Left lung (tissue), 10 donors: Measurements from ENCODE around the gene DSCAML1. TPM values are rescaled to one million over a fixed set of nuclear protein-coding genes. Genes with fewer than 3 reads are reported as not detected.
A peak's percentile ranks its signal among the peaks of the same experiment; 100 is the strongest.

Source experiments
- ATAC-seq: fragments of 200-7000 bp; cut with Tn5 transposase; one replicate; pipeline ENCODE4 v1.9.1; 2020; ENCODE audit warnings: moderate library complexity
- DNase-seq, 4 donors: peaks; one replicate each; pipeline ENCODE4 v3.0.0-alpha.2; 2013 to 2020
- H3K27ac ChIP-seq, 2 donors: fragments of 200-600 bp; sonication (generic) in 1 of 2; one replicate each; pipeline versions ENCODE4 v1.5.0 to v1.8.0; 2020 to 2021
- H3K27me3 ChIP-seq, 2 donors: fragments of 200-600 bp; sonication (generic) in 1 of 2; one replicate each; pipeline versions ENCODE4 v1.5.0 to v1.8.0; 2020 to 2021
- H3K36me3 ChIP-seq, 2 donors: fragments of 200-600 bp; sonication (generic) in 1 of 2; one replicate each; pipeline versions ENCODE4 v1.5.0 to v1.8.0; 2020 to 2021
- H3K4me1 ChIP-seq, 2 donors: fragments of 200-600 bp; one replicate each; pipeline ENCODE4 v1.8.0; 2021
- H3K4me3 ChIP-seq, 2 donors: fragments of 200-600 bp; sonication (generic) in 1 of 2; one replicate each; pipeline versions ENCODE4 v1.5.0 to v1.8.0; 2020 to 2021; ENCODE audit warnings: mild to moderate bottlenecking in 1 of 2
- H3K9me3 ChIP-seq, 2 donors: fragments of 200-600 bp; sonication (generic) in 1 of 2; one replicate each; pipeline versions ENCODE4 v1.5.0 to v1.8.0; 2020 to 2021
- CTCF ChIP-seq, 2 donors: fragments of 200-600 bp; sonication (generic) in 1 of 2; IDR thresholded peaks; one replicate each; pipeline versions ENCODE4 v1.5.0 to v1.8.0; 2021; ENCODE audit warnings: antibody characterized with exemption in 2 of 2
- intact Hi-C, 2 donors: fragments of 100-400 bp; cut with DNase I; formaldehyde crosslinking; loops; one replicate each; pipeline versions ENCODE4 v1.11.2 to v1.14.2; 2022
- polyA plus RNA-seq, 6 donors: library from polyadenylated mRNA; unstranded; fragments of 120-200 nt; gene quantifications; one replicate each; pipeline ENCODE4 v1.2.1, GENCODE V29; 2013; ENCODE audit not compliant: insufficient read length in 6 of 6
- total RNA-seq, 2 donors: library from RNA; stranded (reverse); fragmentation: NEBNext Ultra II Directional; extraction: Animal tissue kit (Norgen Biotek cat#: 25700); gene quantifications; one replicate each; pipeline ENCODE4 v1.2.1, GENCODE V29; 2021
- donor health status: DM: no; HTN: yes; CAD: no.
- donor health status: DM: no; HTN: no; CAD: no.

The DSCAML1 gene
- total and polyA plus RNA-seq, 8 donors, result 0.35 to 1.8 (median 1.2) TPM

DNA sequence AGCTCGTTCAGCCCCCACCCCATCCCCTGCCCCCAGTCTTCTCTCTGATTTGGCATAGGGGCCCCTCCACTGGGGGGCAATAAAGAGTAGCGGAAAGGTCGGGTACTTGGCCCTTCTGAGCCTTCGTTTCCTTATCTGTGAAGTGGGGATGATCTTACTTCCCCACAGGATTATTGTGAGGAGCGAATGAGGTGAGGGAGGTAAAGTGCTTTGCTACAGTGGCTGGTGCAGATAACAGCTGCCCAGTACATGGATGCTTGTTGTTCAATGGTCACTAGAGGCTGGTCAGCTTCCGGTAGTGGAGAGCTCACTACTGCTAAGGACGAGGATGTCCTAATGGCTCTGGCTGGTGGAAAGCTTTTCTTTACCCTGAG lies 368.2 kb downstream of the DSCAML1 start:
- DNase-seq (no peak), ATAC-seq (no peak)
- no peaks in the 10 kb centered on the region for H3K9me3 ChIP-seq
- H3K27ac ChIP-seq, result no peak overlapping the region
- no peak for TF ChIP-seq CTCF (IDR thresholded peaks at IDR 0.05)
- H3K4me3 ChIP-seq, result no peak overlapping the region
- H3K27me3 ChIP-seq, result peaks cover 0 to 6% of the 10 kb centered on the region in 2 donors
- no peaks in the 10 kb centered on the region for H3K36me3 ChIP-seq
- peaks cover 0 to 3% of the 10 kb centered on the region in 2 donors for H3K4me1 ChIP-seq
- intact Hi-C loops, result loop anchor here in 1 of 2 donors (10.0 kb wide), 1 partner anchor 376 kb away; no protein-coding TSS in a partner anchor

- peaks cover 0 to 3% of the 10 kb centered on the region in 2 donors for H3K4me1 ChIP-seq
- intact Hi-C loops, result loop anchor here in 1 of 2 donors (10.0 kb wide), 1 partner anchor 376 kb away; no protein-coding TSS in a partner anchor
- no peaks in the 10 kb centered on the region for H3K9me3 ChIP-seq
- ATAC-seq, result no peak
- no peak for TF ChIP-seq CTCF (IDR thresholded peaks at IDR 0.05)
- no peaks in the 10 kb centered on the region for H3K36me3 ChIP-seq
- H3K27me3 ChIP-seq, result peaks cover 0 to 6% of the 10 kb centered on the region in 2 donors
- no peak for DNase-seq
- no peak overlapping the region for H3K27ac ChIP-seq
- no peak overlapping the region for H3K4me3 ChIP-seq
Measured at GRCh38 chr11:117428186-117428855, 368.7 kb downstream of the DSCAML1 start.

DNA sequence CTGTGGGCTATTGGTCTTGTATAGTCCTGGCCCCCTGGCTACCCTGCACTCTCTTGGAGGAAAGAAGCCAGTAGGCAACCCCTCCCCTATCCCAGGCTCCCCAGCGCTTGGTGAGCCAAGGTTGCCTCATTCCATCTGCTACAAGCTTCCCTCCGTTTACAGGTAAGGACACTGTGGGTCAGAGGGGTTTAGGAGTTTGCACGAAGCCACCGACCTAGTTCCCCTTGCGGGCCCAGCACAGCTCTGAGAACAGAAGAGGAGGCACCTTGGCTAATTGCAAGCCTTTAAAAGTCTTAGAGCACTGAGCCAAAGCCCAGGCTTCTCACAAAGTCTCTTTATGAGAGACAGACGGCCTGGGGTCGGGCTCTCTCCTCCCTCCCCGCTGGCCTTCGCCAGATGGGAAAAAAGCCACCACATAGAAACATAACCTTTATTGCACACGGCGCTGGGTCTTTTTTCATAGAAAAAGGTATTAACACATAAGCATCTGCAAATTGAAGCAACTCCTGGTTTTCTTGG lies 369.6 kb downstream of the DSCAML1 start:
- Histone ChIP-seq H3K27me3 (peaks cover 0 to 6% of the 10 kb centered on the region in 2 donors), H3K27ac (no peak overlapping the region), H3K9me3 (no peaks in the 10 kb centered on the region), H3K4me3 (no peak overlapping the region), H3K4me1 (peaks cover 0 to 3% of the 10 kb centered on the region in 2 donors), H3K36me3 (no peaks in the 10 kb centered on the region)
- no peak for TF ChIP-seq CTCF (IDR thresholded peaks at IDR 0.05)
- intact Hi-C loops, result loop anchor here in 1 of 2 donors (10.0 kb wide), 1 partner anchor 377 kb away; no protein-coding TSS in a partner anchor
- DNase-seq (no peak), ATAC-seq (no peak)

GRCh38 chr11:117426941-117427340 lies 370.1 kb downstream of the DSCAML1 start:
- peaks cover 0 to 3% of the 10 kb centered on the region in 2 donors for H3K4me1 ChIP-seq
- H3K27ac ChIP-seq, result no peak overlapping the region
- DNase-seq, result no peak
- H3K36me3 ChIP-seq, result no peaks in the 10 kb centered on the region
- no peak for TF ChIP-seq CTCF (IDR thresholded peaks at IDR 0.05)
- no peak for ATAC-seq
- peaks cover 0 to 6% of the 10 kb centered on the region in 2 donors for H3K27me3 ChIP-seq
- H3K9me3 ChIP-seq, result no peaks in the 10 kb centered on the region
- intact Hi-C loops, result loop anchor here in 1 of 2 donors (10.0 kb wide), 1 partner anchor 378 kb away; no protein-coding TSS in a partner anchor
- no peak overlapping the region for H3K4me3 ChIP-seq

GRCh38 chr11:117426297-117426685 lies 370.7 kb downstream of the DSCAML1 start:
- peaks cover 0 to 3% of the 10 kb centered on the region in 2 donors for H3K4me1 ChIP-seq
- no peak overlapping the region for H3K4me3 ChIP-seq
- H3K27ac ChIP-seq, result no peak overlapping the region
- ATAC-seq (peak; percentile 92), DNase-seq (peak; percentile 49 to 89 (median 70))
- no peaks in the 10 kb centered on the region for H3K9me3 ChIP-seq
- peak; percentile 84 to 88 for TF ChIP-seq CTCF (IDR thresholded peaks at IDR 0.05)
- peaks cover 0 to 6% of the 10 kb centered on the region in 2 donors for H3K27me3 ChIP-seq
- intact Hi-C loops, result loop anchor here in 1 of 2 donors (10.0 kb wide), 1 partner anchor 379 kb away; no protein-coding TSS in a partner anchor
- H3K36me3 ChIP-seq, result no peaks in the 10 kb centered on the region
